H1 (cell line): Measurements from ENCODE around the gene C3. TPM values are rescaled to one million over a fixed set of nuclear protein-coding genes. Genes with fewer than 3 reads are reported as not detected.

Source experiments
- CTCF ChIA-PET: fragments of 300-600 bp; sonication (Branson Sonifier 250); formaldehyde crosslinking; loops from one replicate; lab custom pipeline; 2021; ENCODE audit not compliant: partially characterized antibody; lab: Charles Lee
- POLR2A ChIA-PET: fragments of 300-600 bp; sonication (Branson Sonifier 250); formaldehyde crosslinking; loops from one replicate; lab custom pipeline; 2021; ENCODE audit warnings: inconsistent platforms; ENCODE audit not compliant: partially characterized antibody; lab: Charles Lee
- DNase-seq, 2 experiments: peaks; one replicate each; pipeline versions ENCODE4 v3.0.0 to v3.0.0-alpha.2; 2010 to 2022; ENCODE audit warnings: low spot score in 2 of 2, low read depth in 1 of 2, mixed read lengths in 1 of 2
- FAIRE-seq: peaks from 2 replicates; lab custom pipeline; 2011; peaks lifted over from hg19 to GRCh38; lab: Jason Lieb, UNC
- H2AFZ ChIP-seq: 2 replicates; pipeline ENCODE4 v1.8.1; 2012; ENCODE audit warnings: low read length, inconsistent platforms
- H2AK5ac ChIP-seq: 2 replicates; pipeline ENCODE4 v1.6.1; 2013; ENCODE audit warnings: low read depth, low read length
- H2BK120ac ChIP-seq: replicated peaks from 2 replicates; pipeline ENCODE3; 2013; ENCODE audit warnings: low read depth, low read length, inconsistent platforms
- H2BK12ac ChIP-seq: 2 replicates; pipeline ENCODE4 v1.6.1; 2013; ENCODE audit warnings: low read depth, low read length
- H2BK15ac ChIP-seq: 2 replicates; pipeline ENCODE4 v1.6.1; 2013; ENCODE audit warnings: low read length
- H2BK20ac ChIP-seq: 2 replicates; pipeline ENCODE4 v1.6.1; 2013; ENCODE audit warnings: low read length
- H2BK5ac ChIP-seq: 2 replicates; pipeline ENCODE4 v1.6.1; 2013; ENCODE audit warnings: low read depth, low read length
- H3K14ac ChIP-seq: 2 replicates; pipeline ENCODE4 v1.6.1; 2013; ENCODE audit warnings: inconsistent platforms; ENCODE audit not compliant: insufficient read length
- H3K18ac ChIP-seq: 2 replicates; pipeline ENCODE4 v1.6.1; 2013; ENCODE audit warnings: low read length; ENCODE audit errors: extremely low read depth
- H3K23ac ChIP-seq: 2 replicates; pipeline ENCODE4 v1.6.1; 2013; ENCODE audit warnings: inconsistent platforms; ENCODE audit not compliant: insufficient read length
- H3K23me2 ChIP-seq: 2 replicates; pipeline ENCODE4 v1.6.1; 2013; ENCODE audit warnings: low read depth, low read length
- H3K27ac ChIP-seq: 2 replicates; pipeline ENCODE4 v1.6.1; 2011; ENCODE audit warnings: low read depth, low read length, inconsistent platforms
- H3K27me3 ChIP-seq, 4 experiments: replicated peaks in 1 of 4; 1 replicate in 1 of 4; 2 replicates in 3 of 4; pipeline versions ENCODE4 v1.6.1 to v1.8.1; 2011 to 2013; ENCODE audit warnings: low read length in 3 of 4, mild to moderate bottlenecking in 3 of 4, inconsistent platforms in 2 of 4, mixed read lengths in 2 of 4, moderate library complexity in 1 of 4; ENCODE audit not compliant: control insufficient read depth in 3 of 4, insufficient read depth in 3 of 4; ENCODE audit errors: extremely low read depth in 1 of 4
- H3K36me3 ChIP-seq, 4 experiments: 2 replicates each; pipeline versions ENCODE4 v1.6.1 to v1.8.1; 2011 to 2013; ENCODE audit warnings: mild to moderate bottlenecking in 4 of 4, low read length in 3 of 4, moderate library complexity in 2 of 4, control low read depth in 1 of 4, inconsistent platforms in 1 of 4; ENCODE audit not compliant: insufficient read depth in 4 of 4, control insufficient read depth in 2 of 4
- H3K4ac ChIP-seq: replicated peaks from 2 replicates; pipeline ENCODE3; 2013; ENCODE audit warnings: low read length, low read depth, mixed read lengths, inconsistent platforms; ENCODE audit not compliant: insufficient read length
- H3K4me1 ChIP-seq, 4 experiments: replicated peaks in 1 of 4; 1 replicate in 1 of 4; 2 replicates in 3 of 4; pipeline versions ENCODE4 v1.6.1 to v1.8.1; 2011 to 2013; ENCODE audit warnings: low read length in 3 of 4, inconsistent platforms in 2 of 4, mixed read lengths in 1 of 4; ENCODE audit not compliant: insufficient read depth in 4 of 4, control insufficient read depth in 3 of 4
- H3K4me2 ChIP-seq, 2 experiments: 2 replicates each; pipeline versions ENCODE4 v1.6.1 to v1.8.1; 2011 to 2013; ENCODE audit warnings: low read depth in 2 of 2, low read length in 2 of 2, control low read depth in 1 of 2, inconsistent platforms in 1 of 2, mild to moderate bottlenecking in 1 of 2; ENCODE audit not compliant: insufficient read depth in 1 of 2
- H3K4me3 ChIP-seq, 4 experiments: fragments of 200-600, 300-600 bp in 1 of 4; sonication (generic), shearing (Covaris generic), sonication (Bioruptor Twin) in 1 of 4; 2 replicates each; pipeline versions ENCODE4 v1.5.1 to v1.8.1; 2011 to 2016; ENCODE audit warnings: low read length in 4 of 4, low read depth in 3 of 4, control low read depth in 2 of 4, inconsistent platforms in 2 of 4, mild to moderate bottlenecking in 2 of 4, mixed read lengths in 1 of 4, moderate library complexity in 1 of 4; ENCODE audit not compliant: insufficient read depth in 2 of 4; ENCODE audit errors: extremely low read depth in 1 of 4
- H3K56ac ChIP-seq: replicated peaks from 2 replicates; pipeline ENCODE3; 2013; ENCODE audit warnings: low read depth, mild to moderate bottlenecking, mixed read lengths, low read length, inconsistent platforms; ENCODE audit not compliant: insufficient read length
- H3K79me1 ChIP-seq: 2 replicates; pipeline ENCODE4 v1.6.1; 2013; ENCODE audit warnings: low read depth, low read length, control low read depth
- H3K79me2 ChIP-seq, 2 experiments: 2 replicates each; pipeline versions ENCODE4 v1.6.1 to v1.8.1; 2012 to 2013; ENCODE audit warnings: low read length in 2 of 2, mild to moderate bottlenecking in 2 of 2, inconsistent platforms in 1 of 2; ENCODE audit not compliant: insufficient read depth in 2 of 2, control insufficient read depth in 1 of 2
- H3K9ac ChIP-seq, 4 experiments: replicated peaks in 1 of 4; 1 replicate in 1 of 4; 2 replicates in 3 of 4; pipeline versions ENCODE4 v1.6.1 to v1.8.1; 2011 to 2013; ENCODE audit warnings: low read depth in 3 of 4, low read length in 3 of 4, control low read depth in 2 of 4, mild to moderate bottlenecking in 2 of 4, moderate library complexity in 2 of 4, inconsistent platforms in 1 of 4; ENCODE audit errors: extremely low read depth in 1 of 4
- H3K9me3 ChIP-seq, 2 experiments: 2 replicates each; pipeline versions ENCODE4 v1.6.1 to v1.8.1; 2012 to 2013; ENCODE audit warnings: mild to moderate bottlenecking in 2 of 2, moderate library complexity in 2 of 2, control low read depth in 1 of 2, inconsistent platforms in 1 of 2, low read depth in 1 of 2, low read length in 1 of 2, mixed read lengths in 1 of 2; ENCODE audit not compliant: insufficient read depth in 2 of 2
- H4K20me1 ChIP-seq, 2 experiments: replicated peaks in 1 of 2; 2 replicates each; pipeline versions ENCODE3 to v1.8.1; 2011 to 2013; ENCODE audit warnings: inconsistent platforms in 2 of 2, low read length in 2 of 2, mild to moderate bottlenecking in 1 of 2; ENCODE audit not compliant: insufficient read depth in 2 of 2, control insufficient read depth in 1 of 2
- H4K5ac ChIP-seq: 2 replicates; pipeline ENCODE4 v1.6.1; 2013; ENCODE audit warnings: low read length, low read depth, mixed read lengths, inconsistent platforms; ENCODE audit not compliant: insufficient read length
- H4K8ac ChIP-seq: 2 replicates; pipeline ENCODE4 v1.8.0; 2013; ENCODE audit warnings: mild to moderate bottlenecking, moderate library complexity, low read length, inconsistent platforms; ENCODE audit not compliant: insufficient read depth; ENCODE audit errors: extremely low read depth
- H4K91ac ChIP-seq: replicated peaks from 2 replicates; pipeline ENCODE3; 2013; ENCODE audit warnings: low read length, mixed read lengths, inconsistent platforms; ENCODE audit not compliant: insufficient read length
- BRCA1 ChIP-seq: IDR thresholded peaks from 2 replicates; pipeline ENCODE4 v1.6.1; 2012; ENCODE audit warnings: low read depth, low read length, improper control_type of control experiment
- CHD1 ChIP-seq: IDR thresholded peaks from 2 replicates; pipeline ENCODE4 v1.6.1; 2012; ENCODE audit warnings: low read depth, low read length, improper control_type of control experiment
- CHD2 ChIP-seq: IDR thresholded peaks from 2 replicates; pipeline ENCODE4 v1.6.1; 2012; ENCODE audit warnings: low read length, improper control_type of control experiment
- CREB1 ChIP-seq: IDR thresholded peaks from 2 replicates; pipeline ENCODE4 v1.6.1; 2012; ENCODE audit warnings: inconsistent platforms
- FOSL1 ChIP-seq: IDR thresholded peaks from 2 replicates; pipeline ENCODE4 v1.6.1; 2011; ENCODE audit warnings: mild to moderate bottlenecking, low read depth, low read length, moderate library complexity; ENCODE audit not compliant: insufficient read depth
- GTF2F1 ChIP-seq: IDR thresholded peaks from 2 replicates; pipeline ENCODE4 v1.6.1; 2012; ENCODE audit warnings: low read depth, low read length, improper control_type of control experiment, borderline replicate concordance
- POLR2A ChIP-seq, 2 experiments: IDR thresholded peaks; 1 replicate in 1 of 2; 2 replicates in 1 of 2; pipeline ENCODE4 v1.6.1; 2011; ENCODE audit warnings: low read depth in 2 of 2, low read length in 2 of 2, mild to moderate bottlenecking in 2 of 2; ENCODE audit errors: control extremely low read depth in 1 of 2
- RAD21 ChIP-seq, 2 experiments: IDR thresholded peaks in 1 of 2; conservative IDR thresholded peaks in 1 of 2; 2 replicates each; pipeline ENCODE4 v1.6.1; 2011; ENCODE audit warnings: low read depth in 2 of 2, low read length in 2 of 2, improper control_type of control experiment in 1 of 2, inconsistent platforms in 1 of 2, mild to moderate bottlenecking in 1 of 2, moderate library complexity in 1 of 2
- RFX5 ChIP-seq: IDR thresholded peaks from 2 replicates; pipeline ENCODE4 v1.6.1; 2011; ENCODE audit warnings: low read depth, low read length, improper control_type of control experiment, borderline replicate concordance
- SIN3A ChIP-seq, 2 experiments: IDR thresholded peaks in 1 of 2; conservative IDR thresholded peaks in 1 of 2; 2 replicates each; pipeline ENCODE4 v1.6.1; 2011 to 2012; ENCODE audit warnings: low read length in 2 of 2, improper control_type of control experiment in 1 of 2, low read depth in 1 of 2, mild to moderate bottlenecking in 1 of 2
- SP1 ChIP-seq: IDR thresholded peaks from 2 replicates; pipeline ENCODE4 v1.6.1; 2011; ENCODE audit warnings: low read depth, low read length
- TEAD4 ChIP-seq: IDR thresholded peaks from 2 replicates; pipeline ENCODE4 v1.6.1; 2012; ENCODE audit warnings: low read depth, low read length, inconsistent platforms, mixed read lengths
- WGBS, 2 experiments: shearing (Covaris generic) in 1 of 2; methylation state at CpG; one replicate each; pipeline versions ENCODE4 v1.1.6 to v1.1.7; 2013 to 2015; ENCODE audit warnings: low lambda C conversion rate in 2 of 2, mixed read lengths in 2 of 2, inconsistent platforms in 1 of 2, low coverage in 1 of 2, missing lambda C conversion rate in 1 of 2; ENCODE audit not compliant: insufficient replicate concordance in 2 of 2, insufficient coverage in 1 of 2, insufficient read length in 1 of 2; ENCODE audit errors: extremely low coverage in 1 of 2, missing lambda C conversion rate in 1 of 2; 5-methylcytosine and 5-hydroxymethylcytosine counted together
- polyA plus RNA-seq, 7 experiments: library from polyadenylated mRNA; depleted of rRNA in 3 of 7; stranded (reverse) in 5 of 7; unstranded in 2 of 7; fragments of >200 nt in 5 of 7; fragments of 200-250 nt in 2 of 7; gene quantifications; 1 replicate in 5 of 7; 2 replicates in 1 of 7; 4 replicates in 1 of 7; pipeline versions ENCODE4 v1.2.1 to v1.2.3, GENCODE V29; 2011 to 2013; ENCODE audit warnings: missing spikeins in 2 of 7, mixed read lengths in 2 of 7
- total RNA-seq: library from RNA; stranded (reverse); fragmentation: NEBNext Ultra II Directional; extraction: Animal tissue kit (Norgen Biotek cat#: 25700); gene quantifications from 2 replicates; pipeline ENCODE4 v1.2.1, GENCODE V29; 2021

Gene C3
- total and polyA plus RNA-seq, 2 of the 8 experiments (the other 6 are each of a cell fraction or from before 2014, with no cell fraction given) = 6.4 to 12.8 TPM

GRCh38 chr19:6751189-6751588 is 30.7 kb upstream of the C3 start:
- FAIRE-seq (no peak), DNase-seq (no peak)
- H3K9me3 ChIP-seq = no peaks in the 10 kb centered on the region
- no peak overlapping the region for H3K4me3 ChIP-seq
- H4K8ac ChIP-seq = no peak overlapping the region
- no peak overlapping the region for H3K14ac ChIP-seq
- no peak overlapping the region for H3K23ac ChIP-seq
- no peak overlapping the region for H3K27ac ChIP-seq
- no peak overlapping the region for H2BK120ac ChIP-seq
- no peaks in the 10 kb centered on the region for H3K27me3 ChIP-seq
- no peak overlapping the region for H2BK12ac ChIP-seq
- no peak overlapping the region for H4K91ac ChIP-seq
- no peak overlapping the region for H2BK20ac ChIP-seq
- no peak overlapping the region for H3K56ac ChIP-seq
- CTCF ChIA-PET = interaction anchor here (1.3 to 2.7 kb wide), 3 partner anchors 13 to 248 kb away, joined by 3 to 12 read pairs (median 9); partner anchors contain the start of gene GPR108
- H3K79me2 ChIP-seq = no peaks in the 10 kb centered on the region
- no peak overlapping the region for H4K5ac ChIP-seq
- H3K36me3 ChIP-seq = peaks cover 18 to 58% (median 35%) of the 10 kb centered on the region in 4 experiments
- POLR2A ChIA-PET = interaction anchor here (4.4 to 8.0 kb wide), 2 partner anchors 11 to 14 kb away, joined by 53 to 110 read pairs; partner anchors contain the start of genes GPR108, SH2D3A and TRIP10
- no peak overlapping the region for H3K4ac ChIP-seq
- 96% methylated on average over 16 of the region's 16 CpGs; no CpG with 5 or more reads in 1 of the 2 experiments for WGBS, 2 experiments
- no peak overlapping the region for H2AFZ ChIP-seq
- no peak overlapping the region for H3K18ac ChIP-seq
- H2AK5ac ChIP-seq = no peak overlapping the region
- peaks cover 0 to 3% of the 10 kb centered on the region in 2 experiments for H4K20me1 ChIP-seq
- H3K4me2 ChIP-seq = no peak overlapping the region
- peaks cover 0 to 7% (median 5%) of the 10 kb centered on the region in 4 experiments; a peak in 6 of 7 replicates for H3K4me1 ChIP-seq
- peaks cover 2% of the 10 kb centered on the region; the same call in 1 of the 2 replicates for H3K23me2 ChIP-seq
- H3K9ac ChIP-seq = no peak overlapping the region
- no peak overlapping the region for H2BK5ac ChIP-seq
- H2BK15ac ChIP-seq = no peak overlapping the region
- no peaks in the 10 kb centered on the region for H3K79me1 ChIP-seq
- TF ChIP-seq FOSL1 (no peak), SIN3A (conservative IDR thresholded peaks at IDR 0.05 in 1 of 2, IDR thresholded peaks at IDR 0.05 in 1 of 2; ENCODE audit: low read depth in 1 of 2, low read length in 2 of 2) (no peak), RFX5 (no peak), BRCA1 (no peak), CHD1 (no peak), SP1 (no peak), CHD2 (no peak), POLR2A (IDR thresholded peaks at IDR 0.05; ENCODE audit: control extremely low read depth in 1 of 2, low read depth in 2 of 2, low read length in 2 of 2) (no peak), GTF2F1 (no peak), CREB1 (no peak), RAD21 (IDR thresholded peaks at IDR 0.05 in 1 of 2, conservative IDR thresholded peaks at IDR 0.05 in 1 of 2; ENCODE audit: low read depth in 2 of 2, low read length in 2 of 2) (no peak), TEAD4 (no peak)
